Aorta (tissue), 5 donors: ENCODE results near the gene IFT52. TPM values are rescaled to one million over a fixed set of nuclear protein-coding genes. Genes with fewer than 3 reads are reported as not detected.

Source experiments
- ATAC-seq: fragments of 200-7000 bp; cut with Tn5 transposase; one replicate; pipeline ENCODE4 v1.9.1; 2022; ENCODE audit warnings: moderate library complexity; ENCODE audit not compliant: low FRiP score
- DNase-seq, 2 donors: peaks; one replicate each; pipeline ENCODE4 v3.0.0-alpha.2; 2020
- H3K27ac ChIP-seq, 2 donors: one replicate each; pipeline ENCODE4 v1.5.1; 2013; ENCODE audit warnings: low read length in 2 of 2, mild to moderate bottlenecking in 2 of 2, moderate library complexity in 2 of 2, control low read depth in 1 of 2, inconsistent platforms in 1 of 2, low read depth in 1 of 2
- H3K27me3 ChIP-seq, 2 donors: one replicate each; pipeline ENCODE4 v1.6.1; 2013; ENCODE audit warnings: control low read depth in 1 of 2, low read length in 1 of 2, mild to moderate bottlenecking in 1 of 2, moderate library complexity in 1 of 2; ENCODE audit not compliant: insufficient read depth in 2 of 2, control insufficient read depth in 1 of 2
- H3K36me3 ChIP-seq, 2 donors: one replicate each; pipeline ENCODE4 v1.6.1; 2013; ENCODE audit warnings: control low read depth in 1 of 2, low read length in 1 of 2, mild to moderate bottlenecking in 1 of 2; ENCODE audit not compliant: insufficient read depth in 2 of 2, control insufficient read depth in 1 of 2
- H3K4me1 ChIP-seq, 2 donors: one replicate each; pipeline ENCODE4 v1.6.1; 2013; ENCODE audit warnings: low read length in 2 of 2, control low read depth in 1 of 2, mild to moderate bottlenecking in 1 of 2, moderate library complexity in 1 of 2; ENCODE audit not compliant: insufficient read depth in 2 of 2, control insufficient read depth in 1 of 2
- H3K4me3 ChIP-seq, 2 donors: one replicate each; pipeline ENCODE4 v1.5.1; 2013; ENCODE audit warnings: low read length in 2 of 2, control low read depth in 1 of 2, mild to moderate bottlenecking in 1 of 2
- H3K9me3 ChIP-seq: one replicate; pipeline ENCODE4 v1.6.1; 2013; ENCODE audit warnings: mild to moderate bottlenecking, low read length; ENCODE audit not compliant: control insufficient read depth
- WGBS, 2 donors: extraction: QIAGEN DNeasy Blood & Tissue Kit; methylation state at CpG; one replicate each; pipeline ENCODE4 v1.1.7; 2013; 5-methylcytosine and 5-hydroxymethylcytosine counted together
- intact Hi-C, 2 donors: fragments of 100-400 bp; cut with DNase I; formaldehyde crosslinking; loops; one replicate each; pipeline versions ENCODE4 v1.14.2 to v1.15.0; 2022
- long read RNA-seq, 2 donors: library from polyadenylated mRNA; unstranded; transcript quantifications; one replicate each; pipeline ENCODE4 v2.0.0, GENCODE V29; 2020 to 2021
- polyA plus RNA-seq, 2 donors: library from polyadenylated mRNA; stranded (reverse); fragments of 200-250 nt; gene quantifications; one replicate each; pipeline ENCODE4 v1.2.3, GENCODE V29; 2013
- total RNA-seq, 2 donors: library from RNA; stranded (reverse); fragmentation: NEBNext Ultra II Directional; extraction: Animal tissue kit (Norgen Biotek cat#: 25700); gene quantifications; one replicate each; pipeline ENCODE4 v1.2.1, GENCODE V29; 2021
- donor health status: healthy with polysubstance abuse.
- donor health status: Bipolar disorder and iron deficiency.
- donor health status: DM: no; HTN: no; CAD: no.
- donor health status: DM: no; HTN: no; CAD: no.
- donor health status: DM: yes; HTN: yes; CAD: no.

The IFT52 gene
- total RNA-seq (10 to 100 TPM; 24.9 to 38.5 TPM), polyA plus RNA-seq (10 to 100 TPM; 20.5 to 32.3 TPM)
- long read RNA-seq, donor 1, transcript IFT52-202 (14 exons, 1,599 nt): minor isoform, 52 of 156 reads
- long read RNA-seq, donor 1, transcript IFT52-201 (14 exons, 1,757 nt): major isoform, 77 of 156 reads
- long read RNA-seq, donor 1, partial matches to known transcripts: 1 of 156 reads
- long read RNA-seq, donor 1, other reads (novel, unspliced or antisense): 26 of 156 reads
- long read RNA-seq, donor 2, transcript IFT52-202 (14 exons, 1,599 nt): minor isoform, 9 of 29 reads
- long read RNA-seq, donor 2, transcript IFT52-201 (14 exons, 1,757 nt): major isoform, 13 of 29 reads
- long read RNA-seq, donor 2, partial matches to known transcripts: 0 of 29 reads
- long read RNA-seq, donor 2, other reads (novel, unspliced or antisense): 7 of 29 reads

GRCh38 chr20:43590392-43591303 lies at the start of gene IFT52:
IFT52 (plus strand) TSS chr20:43590937; CDS start chr20:43594699, 3,762 bp downstream.
- DNase-seq: peak; percentile 95 to 97

GRCh38 chr20:43541214-43541613 lies 49.5 kb upstream of the IFT52 start:
- Histone ChIP-seq H3K27ac (no peak overlapping the region), H3K27me3 (no peaks in the 10 kb centered on the region), H3K36me3 (peaks cover 0 to 2% of the 10 kb centered on the region in 2 donors), H3K9me3 (no peaks in the 10 kb centered on the region), H3K4me3 (no peak overlapping the region), H3K4me1 (no peaks in the 10 kb centered on the region)
- intact Hi-C loops: no loop called here
- WGBS, 2 donors: 62 to 70% methylated on average over 2 of the region's 2 CpGs
- no peak for ATAC-seq
- no peak for DNase-seq

More at GRCh38 chr20:43590392-43591303, at the start of gene IFT52:
- intact Hi-C loops: loop anchor here (2.0 to 10.0 kb wide), 3 partner anchors 52 to 614 kb away; partner anchors contain the start of gene SRSF6 (in 1 of the 2)
- H3K9me3 ChIP-seq: no peaks in the 10 kb centered on the region
- ATAC-seq: peak; percentile 99
- 0 to 1% methylated on average over 68 of the region's 68 CpGs for whole genome bisulfite sequencing, 2 donors
- H3K4me3 ChIP-seq: peak within 1 kb of the TSS; percentile 59 to 81
- H3K4me1 ChIP-seq: no peaks in the 10 kb centered on the region
- no peaks in the 10 kb centered on the region for H3K36me3 ChIP-seq
- H3K27me3 ChIP-seq: no peaks in the 10 kb centered on the region
- H3K27ac ChIP-seq: peak within 1 kb of the TSS in 1 of 2 donors; percentile 29

- H3K27me3 ChIP-seq: no peaks in the 10 kb centered on the region
- DNase-seq: no peak
- WGBS, 2 donors: 79 to 81% methylated on average over 5 of the region's 5 CpGs
- H3K4me1 ChIP-seq: no peaks in the 10 kb centered on the region
- peaks cover 0 to 2% of the 10 kb centered on the region in 2 donors for H3K36me3 ChIP-seq
- no peak overlapping the region for H3K4me3 ChIP-seq
- intact Hi-C loops: no loop called here
- H3K27ac ChIP-seq: no peak overlapping the region
- H3K9me3 ChIP-seq: no peaks in the 10 kb centered on the region
- no peak for ATAC-seq
Observed at GRCh38 chr20:43542161-43542560, 48.6 kb upstream of the IFT52 start.

GRCh38 chr20:43542674-43543073 lies 48.1 kb upstream of the IFT52 start:
- ATAC-seq (no peak), DNase-seq (no peak)
- H3K27me3 ChIP-seq: no peaks in the 10 kb centered on the region
- H3K9me3 ChIP-seq: no peaks in the 10 kb centered on the region
- peaks cover 0 to 2% of the 10 kb centered on the region in 2 donors for H3K36me3 ChIP-seq
- intact Hi-C loops: no loop called here
- WGBS, 2 donors: 80% methylated on average over 4 of the region's 4 CpGs
- H3K4me3 ChIP-seq: no peak overlapping the region
- no peak overlapping the region for H3K27ac ChIP-seq
- no peaks in the 10 kb centered on the region for H3K4me1 ChIP-seq

GRCh38 chr20:43543138-43543537 lies 47.6 kb upstream of the IFT52 start:
- Histone ChIP-seq H3K27me3 (no peaks in the 10 kb centered on the region), H3K27ac (no peak overlapping the region), H3K9me3 (no peaks in the 10 kb centered on the region), H3K36me3 (peaks cover 0 to 2% of the 10 kb centered on the region in 2 donors), H3K4me1 (no peaks in the 10 kb centered on the region), H3K4me3 (no peak overlapping the region)
- no peak for ATAC-seq
- intact Hi-C loops: no loop called here
- DNase-seq: no peak
- 87 to 89% methylated on average over 5 of the region's 5 CpGs for WGBS, 2 donors

GRCh38 chr20:43544501-43544900 lies 46.2 kb upstream of the IFT52 start:
- intact Hi-C loops: no loop called here
- peak in 1 of 2 donors; percentile 44 for DNase-seq
- WGBS, 2 donors: 89 to 91% methylated on average over 9 of the region's 9 CpGs
- Histone ChIP-seq H3K9me3 (no peaks in the 10 kb centered on the region), H3K27me3 (no peaks in the 10 kb centered on the region), H3K4me3 (no peak overlapping the region), H3K36me3 (peaks cover 0 to 2% of the 10 kb centered on the region in 2 donors), H3K4me1 (no peaks in the 10 kb centered on the region), H3K27ac (no peak overlapping the region)
- ATAC-seq: no peak

- ATAC-seq (no peak), DNase-seq (peak in 1 of 2 donors; percentile 17)
- Histone ChIP-seq H3K27me3 (no peaks in the 10 kb centered on the region), H3K36me3 (peaks cover 0 to 2% of the 10 kb centered on the region in 2 donors), H3K9me3 (no peaks in the 10 kb centered on the region), H3K27ac (no peak overlapping the region), H3K4me3 (no peak overlapping the region), H3K4me1 (no peaks in the 10 kb centered on the region)
- 86 to 93% methylated on average over 4 of the region's 4 CpGs for WGBS, 2 donors
- intact Hi-C loops: no loop called here
Observed at GRCh38 chr20:43545837-43546578, 44.7 kb upstream of the IFT52 start.

- H3K4me1 ChIP-seq: no peaks in the 10 kb centered on the region
- WGBS, 2 donors: 22 to 26% methylated on average over 5 of the region's 5 CpGs
- ATAC-seq: no peak
- no peaks in the 10 kb centered on the region for H3K27me3 ChIP-seq
- H3K36me3 ChIP-seq: peaks cover 0 to 2% of the 10 kb centered on the region in 2 donors
- H3K27ac ChIP-seq: no peak overlapping the region
- no peaks in the 10 kb centered on the region for H3K9me3 ChIP-seq
- no peak overlapping the region for H3K4me3 ChIP-seq
- DNase-seq: no peak
- intact Hi-C loops: no loop called here
Observed at GRCh38 chr20:43548273-43548880, 42.4 kb upstream of the IFT52 start.
